ENCODE results near the gene ACE. TPM values are rescaled to one million over a fixed set of nuclear protein-coding genes. Genes with fewer than 3 reads are reported as not detected.

Gene ACE
- polyA plus RNA-seq, 1 donor (not counting 4 experiments of a cell fraction or from before 2014, with no cell fraction given): 0.07 TPM

DNA sequence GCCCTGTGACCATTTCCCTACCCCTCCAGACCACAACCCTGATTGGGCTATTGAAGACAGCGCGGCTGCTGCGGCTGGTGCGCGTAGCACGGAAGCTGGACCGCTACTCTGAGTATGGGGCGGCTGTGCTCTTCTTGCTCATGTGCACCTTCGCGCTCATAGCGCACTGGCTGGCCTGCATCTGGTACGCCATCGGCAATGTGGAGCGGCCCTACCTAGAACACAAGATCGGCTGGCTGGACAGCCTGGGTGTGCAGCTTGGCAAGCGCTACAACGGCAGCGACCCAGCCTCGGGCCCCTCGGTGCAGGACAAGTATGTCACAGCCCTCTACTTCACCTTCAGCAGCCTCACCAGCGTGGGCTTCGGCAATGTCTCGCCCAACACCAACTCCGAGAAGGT lies 58.8 kb downstream of the ACE start:
- dilution Hi-C loops (cut with MboI; ENCODE audit: extremely low pct_ligation_motif_present, low sequenced_read_pairs): no loop called here
- Histone ChIP-seq H3K27me3 (ENCODE audit: control insufficient read depth, extremely low read depth, insufficient read depth, low read length) (peaks cover 32% of the 10 kb centered on the region), H2AFZ (ENCODE audit: control insufficient read depth, low read length) (no peak overlapping the region), H3K4me1 (ENCODE audit: control insufficient read depth, extremely low read depth, insufficient read depth, low read length) (no peaks in the 10 kb centered on the region), H3K9me1 (ENCODE audit: control insufficient read depth, extremely low read depth, insufficient read depth, low read length) (no peaks in the 10 kb centered on the region), H3K4me2 (ENCODE audit: control insufficient read depth, extremely low read depth, insufficient read depth, low read depth, low read length) (no peak overlapping the region), H3K36me3 (ENCODE audit: control insufficient read depth in 2 of 2, extremely low read depth in 1 of 2, insufficient read depth in 2 of 2, low read length in 2 of 2) (no peaks in the 10 kb centered on the region), H3K27ac (ENCODE audit: control insufficient read depth, insufficient read depth, low read length) (no peak overlapping the region), H3K9me3 (ENCODE audit: control insufficient read depth, low read depth, low read length) (no peaks in the 10 kb centered on the region), H3K4me3 (ENCODE audit: control insufficient read depth in 2 of 3, extremely low read depth in 1 of 3, insufficient read depth in 2 of 3, low read depth in 1 of 3, low read length in 3 of 3) (no peak overlapping the region), H3K9ac (ENCODE audit: control insufficient read depth, extremely low read depth, insufficient read depth, low read length) (no peak overlapping the region), H3K79me2 (ENCODE audit: control insufficient read depth, insufficient read depth, low read length) (no peaks in the 10 kb centered on the region), H4K20me1 (ENCODE audit: control insufficient read depth, extremely low read depth, insufficient read depth, low read length) (no peaks in the 10 kb centered on the region)
- DNase-seq (ENCODE audit: low read depth, low spot score) (no peak), FAIRE-seq (no peak)
- no peak for TF ChIP-seq EZH2 (IDR thresholded peaks at IDR 0.05; ENCODE audit: low read length)
- TF ChIP-seq, protein P1, sequence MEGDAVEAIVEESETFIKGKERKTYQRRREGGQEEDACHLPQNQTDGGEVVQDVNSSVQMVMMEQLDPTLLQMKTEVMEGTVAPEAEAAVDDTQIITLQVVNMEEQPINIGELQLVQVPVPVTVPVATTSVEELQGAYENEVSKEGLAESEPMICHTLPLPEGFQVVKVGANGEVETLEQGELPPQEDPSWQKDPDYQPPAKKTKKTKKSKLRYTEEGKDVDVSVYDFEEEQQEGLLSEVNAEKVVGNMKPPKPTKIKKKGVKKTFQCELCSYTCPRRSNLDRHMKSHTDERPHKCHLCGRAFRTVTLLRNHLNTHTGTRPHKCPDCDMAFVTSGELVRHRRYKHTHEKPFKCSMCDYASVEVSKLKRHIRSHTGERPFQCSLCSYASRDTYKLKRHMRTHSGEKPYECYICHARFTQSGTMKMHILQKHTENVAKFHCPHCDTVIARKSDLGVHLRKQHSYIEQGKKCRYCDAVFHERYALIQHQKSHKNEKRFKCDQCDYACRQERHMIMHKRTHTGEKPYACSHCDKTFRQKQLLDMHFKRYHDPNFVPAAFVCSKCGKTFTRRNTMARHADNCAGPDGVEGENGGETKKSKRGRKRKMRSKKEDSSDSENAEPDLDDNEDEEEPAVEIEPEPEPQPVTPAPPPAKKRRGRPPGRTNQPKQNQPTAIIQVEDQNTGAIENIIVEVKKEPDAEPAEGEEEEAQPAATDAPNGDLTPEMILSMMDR (optimal IDR thresholded peaks at IDR 0.05 in 1 of 3, IDR thresholded peaks at IDR 0.05 in 1 of 3, conservative IDR thresholded peaks at IDR 0.05 in 1 of 3; ENCODE audit: extremely low read depth in 1 of 3, insufficient read depth in 2 of 3, low read length in 3 of 3): no peak

DNA sequence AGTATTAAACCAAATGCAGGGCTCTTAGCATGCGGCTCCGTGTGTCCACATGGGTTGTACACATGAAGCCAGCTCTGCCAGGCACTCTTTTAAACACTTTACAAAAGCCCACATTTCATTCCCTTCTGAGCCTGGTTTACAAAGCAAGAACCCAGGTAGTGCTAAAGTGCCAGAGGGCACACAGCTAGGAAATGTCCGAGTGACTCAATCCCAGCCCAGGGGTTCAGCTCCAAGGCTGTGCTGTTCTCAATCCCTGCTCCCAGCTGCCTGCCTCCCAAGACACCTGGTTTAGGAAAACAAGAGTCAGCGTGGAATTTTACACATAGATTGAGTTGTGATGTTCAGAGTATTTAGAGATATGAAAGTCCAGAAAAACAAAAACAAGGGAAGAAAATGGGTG lies 60.1 kb downstream of the ACE start:
- H3K4me2 ChIP-seq (ENCODE audit: control insufficient read depth, extremely low read depth, insufficient read depth, low read depth, low read length): no peak overlapping the region
- no peaks in the 10 kb centered on the region for H3K9me3 ChIP-seq (ENCODE audit: control insufficient read depth, low read depth, low read length)
- no peak overlapping the region for H3K4me3 ChIP-seq (ENCODE audit: control insufficient read depth in 2 of 3, extremely low read depth in 1 of 3, insufficient read depth in 2 of 3, low read depth in 1 of 3, low read length in 3 of 3)
- H3K79me2 ChIP-seq (ENCODE audit: control insufficient read depth, insufficient read depth, low read length): no peaks in the 10 kb centered on the region
- H2AFZ ChIP-seq (ENCODE audit: control insufficient read depth, low read length): no peak overlapping the region
- no peak overlapping the region for H3K9ac ChIP-seq (ENCODE audit: control insufficient read depth, extremely low read depth, insufficient read depth, low read length)
- no peak for TF ChIP-seq EZH2 (IDR thresholded peaks at IDR 0.05; ENCODE audit: low read length)
- TF ChIP-seq, protein P1 (optimal IDR thresholded peaks at IDR 0.05 in 1 of 3, IDR thresholded peaks at IDR 0.05 in 1 of 3, conservative IDR thresholded peaks at IDR 0.05 in 1 of 3; ENCODE audit: extremely low read depth in 1 of 3, insufficient read depth in 2 of 3, low read length in 3 of 3): no peak
- no peaks in the 10 kb centered on the region for H3K4me1 ChIP-seq (ENCODE audit: control insufficient read depth, extremely low read depth, insufficient read depth, low read length)
- dilution Hi-C loops (cut with MboI; ENCODE audit: extremely low pct_ligation_motif_present, low sequenced_read_pairs): no loop called here
- no peaks in the 10 kb centered on the region for H3K9me1 ChIP-seq (ENCODE audit: control insufficient read depth, extremely low read depth, insufficient read depth, low read length)
- peaks cover 32% of the 10 kb centered on the region for H3K27me3 ChIP-seq (ENCODE audit: control insufficient read depth, extremely low read depth, insufficient read depth, low read length)
- DNase-seq (ENCODE audit: low read depth, low spot score) (no peak), FAIRE-seq (no peak)
- no peaks in the 10 kb centered on the region for H3K36me3 ChIP-seq (ENCODE audit: control insufficient read depth in 2 of 2, extremely low read depth in 1 of 2, insufficient read depth in 2 of 2, low read length in 2 of 2)
- H3K27ac ChIP-seq (ENCODE audit: control insufficient read depth, insufficient read depth, low read length): no peak overlapping the region
- H4K20me1 ChIP-seq (ENCODE audit: control insufficient read depth, extremely low read depth, insufficient read depth, low read length): peaks cover 4% of the 10 kb centered on the region
